HG03558 (cell line): Measurements from ENCODE around the gene RBM14.
"Not testable (repeated sequence)": the region's sequence is repeated elsewhere in the genome, so short reads cannot be mapped to it uniquely, and the experiment has no call there.

Experiments
- ATAC-seq: cut with Tn5 transposase; IDR thresholded peaks from one replicate; pipeline ENCODE4 v1.9.1; 2021; ENCODE audit warnings: moderate number of reproducible peaks; ENCODE audit not compliant: unreplicated experiment; ENCODE audit errors: extremely low read depth

Gene RBM14

GRCh38 chr11:66593650-66594049 is 22.8 kb upstream of the RBM14 start:
- no peak for ATAC-seq

GRCh38 chr11:66595245-66595904 is 21.1 kb upstream of the RBM14 start:
- ATAC-seq, result no peak

DNA sequence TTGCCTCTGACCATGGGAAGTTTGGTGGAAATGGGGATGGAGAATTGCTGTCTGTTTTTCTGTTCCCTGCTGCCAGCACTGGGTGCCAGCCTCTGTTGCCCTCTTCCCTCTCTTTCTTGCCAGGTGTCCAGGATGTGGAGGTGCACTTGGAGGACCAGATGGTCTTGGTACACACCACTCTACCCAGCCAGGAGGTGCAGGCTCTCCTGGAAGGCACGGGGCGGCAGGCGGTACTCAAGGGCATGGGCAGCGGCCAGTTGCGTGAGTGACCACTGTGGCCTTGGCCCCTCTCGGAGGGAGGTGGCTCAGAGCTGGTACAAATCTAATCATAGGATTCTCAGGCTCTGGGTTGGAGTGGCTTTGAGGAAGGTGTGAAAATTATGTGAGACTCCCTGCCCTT is 17.4 kb upstream of the RBM14 start:
- no peak for ATAC-seq

DNA sequence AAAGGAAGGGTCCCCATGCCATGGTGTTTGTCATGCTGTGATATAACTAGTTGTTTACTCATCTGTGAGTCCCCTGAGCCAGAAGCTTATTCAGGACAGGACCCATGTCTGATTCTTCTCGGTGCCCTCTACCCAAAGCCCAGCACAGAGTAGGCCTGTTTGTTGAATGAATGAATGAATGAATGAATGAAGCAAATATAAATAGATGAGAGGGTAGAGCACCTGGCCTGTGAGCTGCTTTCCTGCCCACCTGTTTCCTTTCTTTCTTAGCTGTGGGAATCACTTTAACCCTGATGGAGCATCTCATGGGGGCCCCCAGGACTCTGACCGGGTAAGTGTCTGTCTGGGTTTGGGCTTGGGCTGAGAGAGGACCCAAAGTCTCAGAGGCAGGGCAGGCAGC is 16.2 kb upstream of the RBM14 start:
- ATAC-seq, result no peak

DNA sequence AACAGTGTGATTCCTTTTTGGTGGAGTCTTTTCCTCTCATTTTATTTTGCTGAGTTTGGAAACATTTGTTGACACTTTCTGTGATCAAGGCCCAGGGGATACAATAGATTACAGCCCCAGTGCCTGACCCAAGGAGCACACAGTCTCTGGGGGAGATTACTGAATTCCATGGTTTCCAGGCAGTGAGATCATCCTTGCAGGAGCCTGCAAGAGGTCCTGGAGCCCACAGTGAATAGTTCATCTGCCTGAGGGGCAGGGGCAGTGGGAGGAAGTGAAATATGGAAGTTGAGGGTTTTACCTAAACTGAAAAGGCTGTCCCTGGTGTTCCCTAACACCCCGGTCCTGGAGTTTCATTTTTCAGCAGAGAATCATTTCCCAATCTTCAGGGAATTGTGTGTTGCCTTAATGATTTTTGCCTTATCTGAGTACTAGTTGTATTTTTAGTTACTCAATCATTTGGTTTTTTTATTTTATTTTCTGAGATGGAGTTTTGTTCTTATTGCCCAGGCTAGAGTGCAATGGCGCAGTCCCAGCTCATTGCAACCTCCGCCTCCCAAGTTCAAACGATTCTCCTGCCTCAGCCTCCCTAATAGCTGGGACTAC is 15.7 kb upstream of the RBM14 start:
- ATAC-seq, result no peak

DNA sequence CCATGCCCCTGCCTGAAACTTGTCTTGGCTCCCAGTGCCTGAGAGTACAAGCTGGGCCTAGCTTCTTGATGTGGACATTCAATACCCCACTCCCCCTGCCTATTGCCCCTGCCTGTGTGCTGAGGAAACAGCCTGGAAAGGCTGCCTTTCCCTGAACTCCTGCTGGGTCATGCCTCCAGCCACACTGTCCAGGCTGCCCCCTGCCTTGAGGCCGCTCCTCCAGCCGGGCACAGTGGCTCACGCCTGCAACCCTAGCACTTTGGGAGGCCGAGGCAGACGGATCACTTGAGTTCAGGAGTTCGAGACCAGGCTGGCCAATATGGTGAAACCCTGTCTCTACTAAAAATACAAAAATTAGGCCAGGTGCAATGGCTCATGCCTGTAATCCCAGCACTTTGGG is 13.4 kb upstream of the RBM14 start:
- ATAC-seq, result no peak

DNA sequence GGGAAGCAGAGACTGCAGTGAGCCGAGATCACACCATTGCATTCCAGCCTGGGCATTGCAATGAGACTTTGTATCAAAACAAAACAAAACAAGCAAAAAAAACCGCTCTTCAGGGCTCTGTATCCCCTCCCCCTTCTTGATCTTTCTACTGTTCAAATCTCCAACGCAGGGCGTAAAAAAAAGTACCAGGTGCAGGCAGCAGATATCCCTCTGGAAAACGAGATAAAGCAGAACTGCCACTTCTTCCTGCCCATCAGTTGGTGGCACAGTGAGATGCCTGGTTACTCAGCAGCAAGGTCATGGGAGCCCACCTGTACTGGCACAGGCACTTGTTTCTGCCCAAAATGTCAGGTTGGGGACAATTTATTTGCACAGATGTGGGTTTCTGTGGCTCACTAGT is 12.3 kb upstream of the RBM14 start:
- ATAC-seq, result no peak

DNA sequence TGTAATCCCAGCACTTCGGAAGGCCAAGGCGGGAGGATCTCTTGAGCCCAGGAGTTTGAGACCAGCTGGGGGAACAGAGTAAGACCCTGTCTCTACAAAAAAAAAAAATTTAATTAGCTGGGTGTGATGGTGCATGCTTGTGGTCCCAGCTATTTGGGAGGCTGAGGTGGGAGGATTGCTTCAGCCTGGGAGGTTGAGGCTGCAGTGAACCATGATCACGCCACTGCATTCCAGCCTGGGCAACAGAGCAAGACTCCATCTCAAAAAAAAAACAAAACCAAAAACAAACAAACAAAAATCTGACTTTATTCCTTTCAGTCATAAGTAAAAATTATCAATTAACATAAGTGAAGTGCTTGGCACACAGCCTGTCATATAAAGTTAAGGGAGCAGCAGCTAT is 9.8 kb upstream of the RBM14 start:
- not testable (repeated sequence) for ATAC-seq

DNA sequence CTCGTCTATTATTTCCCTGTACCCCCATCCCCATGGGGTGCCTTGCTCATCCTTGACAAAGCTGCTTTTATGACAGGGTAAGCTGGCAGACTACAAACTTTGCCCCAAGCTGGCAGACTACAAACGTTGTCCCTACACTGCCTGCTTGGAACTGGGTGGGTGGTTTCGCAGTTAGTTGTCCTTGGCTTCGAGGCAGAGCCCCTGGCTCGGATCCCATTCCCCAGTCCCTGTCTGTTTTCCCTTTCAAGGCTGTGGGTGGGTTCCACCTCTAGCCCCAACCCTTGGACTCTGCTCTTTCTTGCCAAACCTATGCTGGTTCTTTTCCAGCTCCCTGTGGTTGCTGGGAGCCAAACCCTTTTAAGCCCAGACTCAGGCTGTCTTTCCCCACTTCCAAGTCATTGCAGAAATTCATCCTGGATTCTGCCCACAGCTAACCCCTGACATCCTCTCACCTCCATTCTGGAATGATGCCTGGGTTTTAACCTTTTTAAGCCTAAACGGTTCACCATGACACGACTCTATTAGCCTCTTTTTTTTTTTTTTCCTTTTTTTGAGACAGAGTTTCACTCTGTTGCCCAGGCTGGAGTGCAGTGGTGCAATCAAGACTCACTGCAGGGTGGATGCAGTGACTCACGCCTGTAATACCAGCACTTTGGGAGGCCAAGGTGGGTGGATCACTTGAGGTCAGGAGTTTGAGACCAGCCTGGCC is 9.2 kb upstream of the RBM14 start:
- no peak for ATAC-seq

GRCh38 chr11:66609721-66610617 is 6.5 kb upstream of the RBM14 start:
- no peak for ATAC-seq

- ATAC-seq, result no peak
Measured at GRCh38 chr11:66612458-66612857, 4.0 kb upstream of the RBM14 start.

- ATAC-seq, result no peak
Measured at GRCh38 chr11:66614073-66614472, 2.4 kb upstream of the RBM14 start.

DNA sequence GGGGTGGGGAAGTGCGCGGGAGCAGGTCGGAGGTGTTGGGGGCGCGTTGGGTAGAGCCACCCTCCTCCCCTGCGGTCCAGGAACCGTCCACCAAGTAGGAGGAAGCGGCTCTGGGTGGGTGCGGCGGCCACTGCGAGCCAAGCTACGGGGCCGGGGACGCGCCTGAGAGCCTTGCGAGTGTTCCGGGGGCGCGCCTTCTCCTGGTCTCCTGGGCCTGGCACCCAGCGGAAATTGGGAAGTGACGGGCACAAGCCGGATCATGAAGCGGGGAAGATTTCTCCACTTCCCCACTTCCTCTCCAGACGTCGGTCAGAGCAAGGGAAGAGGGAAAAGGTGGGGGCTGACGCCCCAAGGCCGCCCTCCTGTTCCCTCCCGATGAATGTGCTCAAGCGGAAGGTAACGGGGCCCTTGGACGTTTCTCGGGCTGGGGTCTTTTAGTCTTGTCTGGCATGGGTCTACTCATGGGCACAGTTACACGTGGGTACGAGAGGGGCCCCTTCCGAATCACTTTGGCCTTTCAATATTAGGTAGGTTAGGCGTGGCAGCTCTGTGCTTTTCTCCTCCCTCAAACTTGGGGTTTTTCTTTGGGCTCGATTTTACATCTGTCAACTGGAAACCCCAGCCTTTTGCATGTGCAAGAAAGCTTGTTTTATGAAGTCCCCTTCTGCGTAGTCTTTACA is 865 bp downstream of the RBM14 start:
- no peak for ATAC-seq

- ATAC-seq, result no peak
Measured at GRCh38 chr11:66619080-66619554, 2.7 kb downstream of the RBM14 start.

- ATAC-seq, result no peak
Measured at GRCh38 chr11:66624450-66624849, 8.0 kb downstream of the RBM14 start.

DNA sequence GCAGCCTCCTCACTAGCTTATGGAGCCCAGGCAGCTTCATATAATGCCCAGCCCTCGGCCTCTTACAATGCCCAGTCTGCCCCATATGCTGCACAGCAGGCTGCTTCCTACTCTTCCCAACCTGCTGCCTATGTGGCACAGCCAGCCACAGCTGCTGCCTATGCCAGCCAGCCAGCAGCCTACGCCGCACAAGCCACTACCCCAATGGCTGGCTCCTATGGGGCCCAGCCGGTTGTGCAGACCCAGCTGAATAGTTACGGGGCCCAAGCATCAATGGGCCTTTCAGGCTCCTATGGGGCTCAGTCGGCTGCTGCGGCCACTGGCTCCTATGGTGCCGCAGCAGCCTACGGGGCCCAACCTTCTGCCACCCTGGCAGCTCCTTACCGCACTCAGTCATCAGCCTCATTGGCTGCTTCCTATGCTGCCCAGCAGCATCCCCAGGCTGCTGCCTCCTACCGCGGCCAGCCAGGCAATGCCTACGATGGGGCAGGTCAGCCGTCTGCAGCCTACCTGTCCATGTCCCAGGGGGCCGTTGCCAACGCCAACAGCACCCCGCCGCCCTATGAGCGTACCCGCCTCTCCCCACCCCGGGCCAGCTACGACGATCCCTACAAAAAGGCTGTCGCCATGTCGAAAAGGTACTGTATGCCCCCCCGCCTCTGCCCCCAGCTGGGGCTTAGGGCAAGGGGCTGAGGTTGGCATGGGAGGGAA is 8.8 kb downstream of the RBM14 start:
- no peak for ATAC-seq

DNA sequence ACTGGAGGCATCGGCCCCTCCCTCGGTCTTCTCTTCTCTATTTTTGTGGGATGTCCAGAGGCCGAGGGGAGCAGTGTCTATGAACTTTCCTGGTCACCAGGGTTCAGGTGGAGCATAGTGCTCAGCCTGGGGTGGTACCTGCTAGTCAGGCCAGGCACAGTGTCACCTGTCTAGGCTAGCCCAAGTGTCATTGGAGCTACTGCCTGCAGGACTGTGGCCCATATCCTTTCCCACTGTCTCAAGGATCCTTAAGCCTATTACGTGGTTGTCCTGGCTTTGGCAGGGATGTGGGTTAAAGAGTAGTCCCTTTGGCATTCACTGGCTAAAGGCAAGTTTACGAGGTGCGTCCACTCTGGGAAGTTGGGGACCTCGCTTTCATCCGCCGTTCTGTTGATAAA is 9.3 kb downstream of the RBM14 start:
- ATAC-seq, result no peak

DNA sequence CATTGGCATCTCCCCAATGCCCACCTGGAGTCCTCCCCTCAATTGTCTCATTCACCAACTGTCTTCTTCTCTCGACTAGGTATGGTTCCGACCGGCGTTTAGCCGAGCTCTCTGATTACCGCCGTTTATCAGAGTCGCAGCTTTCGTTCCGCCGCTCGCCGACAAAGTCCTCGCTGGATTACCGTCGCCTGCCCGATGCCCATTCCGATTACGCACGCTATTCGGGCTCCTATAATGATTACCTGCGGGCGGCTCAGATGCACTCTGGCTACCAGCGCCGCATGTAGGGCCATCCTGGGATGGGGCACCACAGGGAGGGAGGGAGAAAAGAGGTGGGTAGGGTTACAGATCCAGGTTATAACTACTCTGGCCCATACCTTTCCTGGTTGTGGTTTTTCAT is 10.0 kb downstream of the RBM14 start:
- no peak for ATAC-seq

- ATAC-seq, result no peak
Measured at GRCh38 chr11:66626926-66627325, 10.5 kb downstream of the RBM14 start.
